GM19452 (cell line): ENCODE results near the gene DSCAML1.

ENCODE experiments used
- ATAC-seq: cut with Tn5 transposase; IDR thresholded peaks from one replicate; pipeline ENCODE4 v1.9.1; 2021; ENCODE audit not compliant: unreplicated experiment

Gene DSCAML1

GRCh38 chr11:117441146-117441975 is 355.7 kb downstream of the DSCAML1 start:
- no peak for ATAC-seq

GRCh38 chr11:117440258-117440657 is 356.8 kb downstream of the DSCAML1 start:
- no peak for ATAC-seq

- ATAC-seq, result no peak
Measured at GRCh38 chr11:117439256-117439655, 357.8 kb downstream of the DSCAML1 start.

GRCh38 chr11:117438371-117439000 is 358.5 kb downstream of the DSCAML1 start:
- no peak for ATAC-seq

GRCh38 chr11:117437791-117438130 is 359.3 kb downstream of the DSCAML1 start:
- no peak for ATAC-seq

GRCh38 chr11:117437041-117437790 is 359.8 kb downstream of the DSCAML1 start:
- ATAC-seq, result no peak

- ATAC-seq, result no peak
Measured at GRCh38 chr11:117435326-117435725, 361.7 kb downstream of the DSCAML1 start.

GRCh38 chr11:117434481-117434880 is 362.5 kb downstream of the DSCAML1 start:
- no peak for ATAC-seq

GRCh38 chr11:117433717-117434116 is 363.3 kb downstream of the DSCAML1 start:
- no peak for ATAC-seq

- ATAC-seq, result no peak
Measured at GRCh38 chr11:117431436-117431835, 365.6 kb downstream of the DSCAML1 start.

GRCh38 chr11:117430293-117430955 is 366.6 kb downstream of the DSCAML1 start:
- no peak for ATAC-seq

- no peak for ATAC-seq
Measured at GRCh38 chr11:117428856-117429229, 368.2 kb downstream of the DSCAML1 start.

- ATAC-seq, result no peak
Measured at GRCh38 chr11:117428186-117428855, 368.7 kb downstream of the DSCAML1 start.

GRCh38 chr11:117427356-117427874 is 369.6 kb downstream of the DSCAML1 start:
- no peak for ATAC-seq

GRCh38 chr11:117426941-117427340 is 370.1 kb downstream of the DSCAML1 start:
- ATAC-seq, result no peak

- no peak for ATAC-seq
Measured at GRCh38 chr11:117426297-117426685, 370.7 kb downstream of the DSCAML1 start.

GRCh38 chr11:117425679-117426296 is 371.2 kb downstream of the DSCAML1 start:
- no peak for ATAC-seq

GRCh38 chr11:117424781-117425180 is 372.2 kb downstream of the DSCAML1 start:
- ATAC-seq, result no peak

- ATAC-seq, result no peak
Measured at GRCh38 chr11:117423046-117423575, 373.9 kb downstream of the DSCAML1 start.

GRCh38 chr11:117421476-117421875 is 375.5 kb downstream of the DSCAML1 start:
- ATAC-seq, result no peak
